ENCODE data around the gene CYP3A5.

DNA sequence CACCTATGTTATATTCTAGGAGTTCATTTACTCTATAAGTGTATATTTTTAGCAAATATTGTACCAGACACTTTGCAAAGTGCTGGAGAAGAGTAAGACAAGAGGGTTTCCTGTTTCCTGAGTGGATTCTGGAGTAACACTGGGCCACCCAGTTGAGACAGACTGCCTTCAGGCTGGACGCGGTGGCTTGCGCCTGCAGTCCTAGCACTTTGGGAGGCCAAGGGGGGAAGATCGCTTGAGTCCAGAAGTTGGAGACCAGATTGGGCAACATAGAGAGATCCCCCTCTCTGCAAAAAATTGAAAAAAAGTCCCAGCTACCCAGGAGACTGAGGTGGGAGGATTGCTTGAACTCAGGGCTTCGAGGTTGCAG lies 63.8 kb downstream of the CYP3A5 start:
- no peak for TF ChIP-seq ZBTB21 (CRISPR knock-in tag; IDR thresholded peaks at IDR 0.05)
- no peak for TF ChIP-seq RAD21 (CRISPR knock-in tag; IDR thresholded peaks at IDR 0.05)
- TF ChIP-seq TOE1 (CRISPR knock-in tag; IDR thresholded peaks at IDR 0.05), result no peak
- TF ChIP-seq YY1 (IDR thresholded peaks at IDR 0.05; ENCODE audit: insufficient read depth, insufficient replicate concordance, low read depth, low read length), result no peak
- TF ChIP-seq GMEB1 (CRISPR knock-in tag; IDR thresholded peaks at IDR 0.05; ENCODE audit: borderline replicate concordance), result no peak
- TF ChIP-seq CTCF (CRISPR knock-in tag; IDR thresholded peaks at IDR 0.05), result no peak
- no peak for TF ChIP-seq ZFP36 (IDR thresholded peaks at IDR 0.05; ENCODE audit: borderline replicate concordance, low read depth, low read length, partially characterized antibody)
- no peak for TF ChIP-seq SOX13 (IDR thresholded peaks at IDR 0.05)
- TF ChIP-seq SOX13 (CRISPR knock-in tag; conservative IDR thresholded peaks at IDR 0.05 in 1 of 2, IDR thresholded peaks at IDR 0.05 in 1 of 2), result no peak
- TF ChIP-seq MXD4 (CRISPR knock-in tag; IDR thresholded peaks at IDR 0.05), result no peak
- TF ChIP-seq MEF2D (CRISPR knock-in tag; IDR thresholded peaks at IDR 0.05), result no peak
- no peak for TF ChIP-seq ZNF281 (CRISPR knock-in tag; IDR thresholded peaks at IDR 0.05; ENCODE audit: borderline replicate concordance)
- TF ChIP-seq ZNF737 (CRISPR knock-in tag; IDR thresholded peaks at IDR 0.05; ENCODE audit: borderline replicate concordance), result no peak

All from HepG2 (cell line).